WTC11 (cell line): ENCODE results near the gene OR4K13. TPM values are rescaled to one million over a fixed set of nuclear protein-coding genes. Genes with fewer than 3 reads are reported as not detected.

Experiments
- ATAC-seq: fragments of 200-7000 bp; cut with Tn5 transposase; 2 replicates; pipeline ENCODE4 v1.10.0; 2021; ENCODE audit warnings: mild to moderate bottlenecking, moderate library complexity
- CTCF ChIA-PET: fragments of 300-600 bp; sonication (Branson Sonifier 250); formaldehyde crosslinking; loops from one replicate; lab custom pipeline; 2021; ENCODE audit warnings: antibody characterized with exemption; lab: Charles Lee
- POLR2A ChIA-PET: fragments of 350-600 bp; sonication (Branson Sonifier 250); formaldehyde crosslinking; loops from one replicate; lab custom pipeline; 2021; ENCODE audit warnings: antibody characterized with exemption; lab: Charles Lee
- DNase-seq: peaks from one replicate; pipeline ENCODE4 v3.0.0; 2021; ENCODE audit warnings: low spot score
- H3K27ac Mint-ChIP-seq: 2 replicates; pipeline ENCODE4 v1.8.0; 2021; ENCODE audit warnings: mixed read lengths
- H3K27me3 Mint-ChIP-seq: 2 replicates; pipeline ENCODE4 v1.8.0; 2021; ENCODE audit warnings: low read depth, mild to moderate bottlenecking, moderate library complexity, mixed read lengths
- H3K36me3 Mint-ChIP-seq: 2 replicates; pipeline ENCODE4 v1.8.0; 2021; ENCODE audit warnings: mixed read lengths
- H3K4me1 Mint-ChIP-seq: 2 replicates; pipeline ENCODE4 v1.8.0; 2022; ENCODE audit warnings: mixed read lengths
- H3K4me3 Mint-ChIP-seq: 2 replicates; pipeline ENCODE4 v1.8.0; 2021; ENCODE audit warnings: mild to moderate bottlenecking, moderate library complexity, mixed read lengths
- H3K9me3 Mint-ChIP-seq: 2 replicates; pipeline ENCODE4 v1.8.0; 2021; ENCODE audit warnings: mixed read lengths
- FOXJ3 ChIP-seq: sonication (generic); formaldehyde crosslinking; IDR thresholded peaks from 2 replicates; pipeline ENCODE4 v1.9.0; 2021; ENCODE audit warnings: missing genetic modification reagents, mild to moderate bottlenecking, borderline replicate concordance
- FOXP1 ChIP-seq: sonication (generic); formaldehyde crosslinking; IDR thresholded peaks from 2 replicates; pipeline ENCODE4 v1.8.0; 2022; ENCODE audit warnings: missing genetic modification reagents, mild to moderate bottlenecking, moderate library complexity, borderline replicate concordance
- JUN ChIP-seq: sonication (generic); formaldehyde crosslinking; IDR thresholded peaks from 2 replicates; pipeline ENCODE4 v1.8.0; 2023; ENCODE audit warnings: mild to moderate bottlenecking, missing genetic modification reagents
- MYBL2 ChIP-seq: sonication (generic); formaldehyde crosslinking; IDR thresholded peaks from 2 replicates; pipeline ENCODE4 v1.8.1; 2023; ENCODE audit warnings: mild to moderate bottlenecking, moderate library complexity, missing genetic modification reagents
- PRRX2 ChIP-seq: fragments of 250-450 bp; sonication (Bioruptor Pico); IDR thresholded peaks from 2 replicates; pipeline ENCODE4 v1.8.0; 2021; ENCODE audit warnings: mild to moderate bottlenecking
- RORB ChIP-seq: fragments of 250-450 bp; sonication (Bioruptor Pico); IDR thresholded peaks from 2 replicates; pipeline ENCODE4 v1.9.0; 2021; ENCODE audit warnings: mild to moderate bottlenecking
- SMAD4 ChIP-seq: sonication (generic); formaldehyde crosslinking; IDR thresholded peaks from 2 replicates; pipeline ENCODE4 v1.8.0; 2022; ENCODE audit warnings: mild to moderate bottlenecking, missing genetic modification reagents
- STAT6 ChIP-seq: sonication (generic); formaldehyde crosslinking; conservative IDR thresholded peaks from 2 replicates; pipeline ENCODE4 v1.8.1; 2023; ENCODE audit warnings: mild to moderate bottlenecking, low read depth, missing genetic modification reagents, moderate library complexity
- TEAD1 ChIP-seq: sonication (generic); formaldehyde crosslinking; IDR thresholded peaks from 2 replicates; pipeline ENCODE4 v1.8.0; 2022; ENCODE audit warnings: mild to moderate bottlenecking, missing genetic modification reagents
- ZBTB43 ChIP-seq: sonication (generic); formaldehyde crosslinking; IDR thresholded peaks from 2 replicates; pipeline ENCODE4 v1.8.1; 2023; ENCODE audit warnings: mild to moderate bottlenecking, missing genetic modification reagents
- ZNF219 ChIP-seq: sonication (generic); formaldehyde crosslinking; IDR thresholded peaks from 2 replicates; pipeline ENCODE4 v1.8.0; 2023; ENCODE audit warnings: missing genetic modification reagents, mild to moderate bottlenecking, borderline replicate concordance
- ZNF396 ChIP-seq: fragments of 250-450 bp; sonication (Bioruptor Pico); IDR thresholded peaks from 2 replicates; pipeline ENCODE4 v1.8.0; 2021; ENCODE audit warnings: mild to moderate bottlenecking, moderate library complexity, borderline replicate concordance
- ZNF423 ChIP-seq: fragments of 250-450 bp; sonication (Bioruptor Pico); IDR thresholded peaks from 2 replicates; pipeline ENCODE4 v2.1.2; 2022; ENCODE audit warnings: mild to moderate bottlenecking, moderate library complexity
- ZSCAN18 ChIP-seq: fragments of 250-450 bp; sonication (Bioruptor Pico); IDR thresholded peaks from 2 replicates; pipeline ENCODE4 v2.1.2; 2022; ENCODE audit warnings: mild to moderate bottlenecking, moderate library complexity
- total RNA-seq: library from RNA; stranded (reverse); gene quantifications from 3 replicates; pipeline ENCODE4 v1.2.3, GENCODE V29; 2021
- TF ChIP-seq, protein P1 (sequence below): sonication (generic); formaldehyde crosslinking; IDR thresholded peaks from 2 replicates; pipeline ENCODE4 v1.8.1; 2022; ENCODE audit warnings: low read depth, mild to moderate bottlenecking, moderate library complexity, missing genetic modification reagents, borderline replicate concordance
- TF ChIP-seq, protein P2 (sequence below): sonication (generic); formaldehyde crosslinking; IDR thresholded peaks from 2 replicates; pipeline ENCODE4 v1.8.0; 2023; ENCODE audit warnings: mild to moderate bottlenecking, missing genetic modification reagents
- TF ChIP-seq, protein P3 (sequence below): fragments of 250-450 bp; sonication (Bioruptor Pico); IDR thresholded peaks from 2 replicates; pipeline ENCODE4 v1.9.0; 2021; ENCODE audit warnings: mild to moderate bottlenecking
- TF ChIP-seq, protein P4 (sequence below): sonication (generic); formaldehyde crosslinking; IDR thresholded peaks from 2 replicates; pipeline ENCODE4 v1.8.0; 2022; ENCODE audit warnings: mild to moderate bottlenecking, missing genetic modification reagents
- TF ChIP-seq, protein P5 (sequence below): fragments of 250-450 bp; sonication (Bioruptor Pico); IDR thresholded peaks from 2 replicates; pipeline ENCODE4 v1.9.0; 2021; ENCODE audit warnings: mild to moderate bottlenecking, borderline replicate concordance

OR4K13 gene
- total RNA-seq, 1 experiment from 2014 or later: not detected

- TF ChIP-seq PRRX2 (CRISPR knock-in tag) (no peak), ZSCAN18 (no peak), FOXP1 (no peak), ZBTB43 (no peak)
- Mint-ChIP-seq H3K27ac (no peak overlapping the region), H3K4me1 (no peaks in the 10 kb centered on the region), H3K27me3 (peaks cover 2% of the 10 kb centered on the region; the same call in 1 of the 2 replicates), H3K9me3 (peaks cover 80% of the 10 kb centered on the region), H3K4me3 (no peak overlapping the region), H3K36me3 (peaks cover 61% of the 10 kb centered on the region)
- DNase-seq (no peak), ATAC-seq (no peak)
- POLR2A ChIA-PET: no interaction called here
- CTCF ChIA-PET: no interaction called here
Measured at GRCh38 chr14:20048202-20048601, 12.4 kb upstream of the OR4K13 start.

GRCh38 chr14:20044243-20044642 lies 8.4 kb upstream of the OR4K13 start:
- Mint-ChIP-seq H3K9me3 (peaks cover 79% of the 10 kb centered on the region), H3K27me3 (peaks cover 8% of the 10 kb centered on the region), H3K4me1 (no peaks in the 10 kb centered on the region), H3K4me3 (no peak overlapping the region), H3K36me3 (peaks cover 62% of the 10 kb centered on the region), H3K27ac (no peak overlapping the region)
- POLR2A ChIA-PET: no interaction called here
- no peak for ATAC-seq
- DNase-seq: no peak
- CTCF ChIA-PET: no interaction called here
- TF ChIP-seq MYBL2 (CRISPR knock-in tag) (no peak), FOXJ3 (CRISPR knock-in tag) (no peak), ZNF219 (no peak), JUN (CRISPR knock-in tag) (no peak), RORB (CRISPR knock-in tag) (no peak), STAT6 (CRISPR knock-in tag) (no peak), ZNF396 (CRISPR knock-in tag) (no peak), ZNF423 (no peak), SMAD4 (CRISPR knock-in tag) (no peak), TEAD1 (no peak)
- TF ChIP-seq, protein P1, sequence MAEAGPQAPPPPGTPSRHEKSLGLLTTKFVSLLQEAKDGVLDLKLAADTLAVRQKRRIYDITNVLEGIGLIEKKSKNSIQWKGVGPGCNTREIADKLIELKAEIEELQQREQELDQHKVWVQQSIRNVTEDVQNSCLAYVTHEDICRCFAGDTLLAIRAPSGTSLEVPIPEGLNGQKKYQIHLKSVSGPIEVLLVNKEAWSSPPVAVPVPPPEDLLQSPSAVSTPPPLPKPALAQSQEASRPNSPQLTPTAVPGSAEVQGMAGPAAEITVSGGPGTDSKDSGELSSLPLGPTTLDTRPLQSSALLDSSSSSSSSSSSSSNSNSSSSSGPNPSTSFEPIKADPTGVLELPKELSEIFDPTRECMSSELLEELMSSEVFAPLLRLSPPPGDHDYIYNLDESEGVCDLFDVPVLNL: no peak
- TF ChIP-seq, protein P2, sequence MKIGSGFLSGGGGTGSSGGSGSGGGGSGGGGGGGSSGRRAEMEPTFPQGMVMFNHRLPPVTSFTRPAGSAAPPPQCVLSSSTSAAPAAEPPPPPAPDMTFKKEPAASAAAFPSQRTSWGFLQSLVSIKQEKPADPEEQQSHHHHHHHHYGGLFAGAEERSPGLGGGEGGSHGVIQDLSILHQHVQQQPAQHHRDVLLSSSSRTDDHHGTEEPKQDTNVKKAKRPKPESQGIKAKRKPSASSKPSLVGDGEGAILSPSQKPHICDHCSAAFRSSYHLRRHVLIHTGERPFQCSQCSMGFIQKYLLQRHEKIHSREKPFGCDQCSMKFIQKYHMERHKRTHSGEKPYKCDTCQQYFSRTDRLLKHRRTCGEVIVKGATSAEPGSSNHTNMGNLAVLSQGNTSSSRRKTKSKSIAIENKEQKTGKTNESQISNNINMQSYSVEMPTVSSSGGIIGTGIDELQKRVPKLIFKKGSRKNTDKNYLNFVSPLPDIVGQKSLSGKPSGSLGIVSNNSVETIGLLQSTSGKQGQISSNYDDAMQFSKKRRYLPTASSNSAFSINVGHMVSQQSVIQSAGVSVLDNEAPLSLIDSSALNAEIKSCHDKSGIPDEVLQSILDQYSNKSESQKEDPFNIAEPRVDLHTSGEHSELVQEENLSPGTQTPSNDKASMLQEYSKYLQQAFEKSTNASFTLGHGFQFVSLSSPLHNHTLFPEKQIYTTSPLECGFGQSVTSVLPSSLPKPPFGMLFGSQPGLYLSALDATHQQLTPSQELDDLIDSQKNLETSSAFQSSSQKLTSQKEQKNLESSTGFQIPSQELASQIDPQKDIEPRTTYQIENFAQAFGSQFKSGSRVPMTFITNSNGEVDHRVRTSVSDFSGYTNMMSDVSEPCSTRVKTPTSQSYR (CRISPR knock-in tag): no peak
- TF ChIP-seq, protein P3, sequence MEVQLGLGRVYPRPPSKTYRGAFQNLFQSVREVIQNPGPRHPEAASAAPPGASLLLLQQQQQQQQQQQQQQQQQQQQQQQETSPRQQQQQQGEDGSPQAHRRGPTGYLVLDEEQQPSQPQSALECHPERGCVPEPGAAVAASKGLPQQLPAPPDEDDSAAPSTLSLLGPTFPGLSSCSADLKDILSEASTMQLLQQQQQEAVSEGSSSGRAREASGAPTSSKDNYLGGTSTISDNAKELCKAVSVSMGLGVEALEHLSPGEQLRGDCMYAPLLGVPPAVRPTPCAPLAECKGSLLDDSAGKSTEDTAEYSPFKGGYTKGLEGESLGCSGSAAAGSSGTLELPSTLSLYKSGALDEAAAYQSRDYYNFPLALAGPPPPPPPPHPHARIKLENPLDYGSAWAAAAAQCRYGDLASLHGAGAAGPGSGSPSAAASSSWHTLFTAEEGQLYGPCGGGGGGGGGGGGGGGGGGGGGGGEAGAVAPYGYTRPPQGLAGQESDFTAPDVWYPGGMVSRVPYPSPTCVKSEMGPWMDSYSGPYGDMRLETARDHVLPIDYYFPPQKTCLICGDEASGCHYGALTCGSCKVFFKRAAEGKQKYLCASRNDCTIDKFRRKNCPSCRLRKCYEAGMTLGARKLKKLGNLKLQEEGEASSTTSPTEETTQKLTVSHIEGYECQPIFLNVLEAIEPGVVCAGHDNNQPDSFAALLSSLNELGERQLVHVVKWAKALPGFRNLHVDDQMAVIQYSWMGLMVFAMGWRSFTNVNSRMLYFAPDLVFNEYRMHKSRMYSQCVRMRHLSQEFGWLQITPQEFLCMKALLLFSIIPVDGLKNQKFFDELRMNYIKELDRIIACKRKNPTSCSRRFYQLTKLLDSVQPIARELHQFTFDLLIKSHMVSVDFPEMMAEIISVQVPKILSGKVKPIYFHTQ (CRISPR knock-in tag): no peak
- TF ChIP-seq, protein P4, sequence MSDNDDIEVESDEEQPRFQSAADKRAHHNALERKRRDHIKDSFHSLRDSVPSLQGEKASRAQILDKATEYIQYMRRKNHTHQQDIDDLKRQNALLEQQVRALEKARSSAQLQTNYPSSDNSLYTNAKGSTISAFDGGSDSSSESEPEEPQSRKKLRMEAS (CRISPR knock-in tag): no peak
- TF ChIP-seq, protein P5, sequence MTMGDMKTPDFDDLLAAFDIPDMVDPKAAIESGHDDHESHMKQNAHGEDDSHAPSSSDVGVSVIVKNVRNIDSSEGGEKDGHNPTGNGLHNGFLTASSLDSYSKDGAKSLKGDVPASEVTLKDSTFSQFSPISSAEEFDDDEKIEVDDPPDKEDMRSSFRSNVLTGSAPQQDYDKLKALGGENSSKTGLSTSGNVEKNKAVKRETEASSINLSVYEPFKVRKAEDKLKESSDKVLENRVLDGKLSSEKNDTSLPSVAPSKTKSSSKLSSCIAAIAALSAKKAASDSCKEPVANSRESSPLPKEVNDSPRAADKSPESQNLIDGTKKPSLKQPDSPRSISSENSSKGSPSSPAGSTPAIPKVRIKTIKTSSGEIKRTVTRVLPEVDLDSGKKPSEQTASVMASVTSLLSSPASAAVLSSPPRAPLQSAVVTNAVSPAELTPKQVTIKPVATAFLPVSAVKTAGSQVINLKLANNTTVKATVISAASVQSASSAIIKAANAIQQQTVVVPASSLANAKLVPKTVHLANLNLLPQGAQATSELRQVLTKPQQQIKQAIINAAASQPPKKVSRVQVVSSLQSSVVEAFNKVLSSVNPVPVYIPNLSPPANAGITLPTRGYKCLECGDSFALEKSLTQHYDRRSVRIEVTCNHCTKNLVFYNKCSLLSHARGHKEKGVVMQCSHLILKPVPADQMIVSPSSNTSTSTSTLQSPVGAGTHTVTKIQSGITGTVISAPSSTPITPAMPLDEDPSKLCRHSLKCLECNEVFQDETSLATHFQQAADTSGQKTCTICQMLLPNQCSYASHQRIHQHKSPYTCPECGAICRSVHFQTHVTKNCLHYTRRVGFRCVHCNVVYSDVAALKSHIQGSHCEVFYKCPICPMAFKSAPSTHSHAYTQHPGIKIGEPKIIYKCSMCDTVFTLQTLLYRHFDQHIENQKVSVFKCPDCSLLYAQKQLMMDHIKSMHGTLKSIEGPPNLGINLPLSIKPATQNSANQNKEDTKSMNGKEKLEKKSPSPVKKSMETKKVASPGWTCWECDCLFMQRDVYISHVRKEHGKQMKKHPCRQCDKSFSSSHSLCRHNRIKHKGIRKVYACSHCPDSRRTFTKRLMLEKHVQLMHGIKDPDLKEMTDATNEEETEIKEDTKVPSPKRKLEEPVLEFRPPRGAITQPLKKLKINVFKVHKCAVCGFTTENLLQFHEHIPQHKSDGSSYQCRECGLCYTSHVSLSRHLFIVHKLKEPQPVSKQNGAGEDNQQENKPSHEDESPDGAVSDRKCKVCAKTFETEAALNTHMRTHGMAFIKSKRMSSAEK (CRISPR knock-in tag): no peak
